H1 (cell line): ENCODE data around the gene PIBF1. TPM values are rescaled to one million over a fixed set of nuclear protein-coding genes. Genes with fewer than 3 reads are reported as not detected.

Experiments used
- CTCF ChIA-PET: fragments of 300-600 bp; sonication (Branson Sonifier 250); formaldehyde crosslinking; loops from one replicate; lab custom pipeline; 2021; ENCODE audit not compliant: partially characterized antibody; lab: Charles Lee
- POLR2A ChIA-PET: fragments of 300-600 bp; sonication (Branson Sonifier 250); formaldehyde crosslinking; loops from one replicate; lab custom pipeline; 2021; ENCODE audit warnings: inconsistent platforms; ENCODE audit not compliant: partially characterized antibody; lab: Charles Lee
- DNase-seq, 2 experiments: peaks; one replicate each; pipeline versions ENCODE4 v3.0.0 to v3.0.0-alpha.2; 2010 to 2022; ENCODE audit warnings: low spot score in 2 of 2, low read depth in 1 of 2, mixed read lengths in 1 of 2
- FAIRE-seq: peaks from 2 replicates; lab custom pipeline; 2011; peaks lifted over from hg19 to GRCh38; lab: Jason Lieb, UNC
- H2AFZ ChIP-seq: 2 replicates; pipeline ENCODE4 v1.8.1; 2012; ENCODE audit warnings: low read length, inconsistent platforms
- H2AK5ac ChIP-seq: 2 replicates; pipeline ENCODE4 v1.6.1; 2013; ENCODE audit warnings: low read depth, low read length
- H2BK120ac ChIP-seq: replicated peaks from 2 replicates; pipeline ENCODE3; 2013; ENCODE audit warnings: low read depth, low read length, inconsistent platforms
- H2BK12ac ChIP-seq: 2 replicates; pipeline ENCODE4 v1.6.1; 2013; ENCODE audit warnings: low read depth, low read length
- H2BK15ac ChIP-seq: 2 replicates; pipeline ENCODE4 v1.6.1; 2013; ENCODE audit warnings: low read length
- H2BK20ac ChIP-seq: 2 replicates; pipeline ENCODE4 v1.6.1; 2013; ENCODE audit warnings: low read length
- H2BK5ac ChIP-seq: 2 replicates; pipeline ENCODE4 v1.6.1; 2013; ENCODE audit warnings: low read depth, low read length
- H3K14ac ChIP-seq: 2 replicates; pipeline ENCODE4 v1.6.1; 2013; ENCODE audit warnings: inconsistent platforms; ENCODE audit not compliant: insufficient read length
- H3K18ac ChIP-seq: 2 replicates; pipeline ENCODE4 v1.6.1; 2013; ENCODE audit warnings: low read length; ENCODE audit errors: extremely low read depth
- H3K23ac ChIP-seq: 2 replicates; pipeline ENCODE4 v1.6.1; 2013; ENCODE audit warnings: inconsistent platforms; ENCODE audit not compliant: insufficient read length
- H3K23me2 ChIP-seq: 2 replicates; pipeline ENCODE4 v1.6.1; 2013; ENCODE audit warnings: low read depth, low read length
- H3K27ac ChIP-seq: 2 replicates; pipeline ENCODE4 v1.6.1; 2011; ENCODE audit warnings: low read depth, low read length, inconsistent platforms
- H3K27me3 ChIP-seq, 4 experiments: replicated peaks in 1 of 4; 1 replicate in 1 of 4; 2 replicates in 3 of 4; pipeline versions ENCODE4 v1.6.1 to v1.8.1; 2011 to 2013; ENCODE audit warnings: low read length in 3 of 4, mild to moderate bottlenecking in 3 of 4, inconsistent platforms in 2 of 4, mixed read lengths in 2 of 4, moderate library complexity in 1 of 4; ENCODE audit not compliant: control insufficient read depth in 3 of 4, insufficient read depth in 3 of 4; ENCODE audit errors: extremely low read depth in 1 of 4
- H3K36me3 ChIP-seq, 4 experiments: 2 replicates each; pipeline versions ENCODE4 v1.6.1 to v1.8.1; 2011 to 2013; ENCODE audit warnings: mild to moderate bottlenecking in 4 of 4, low read length in 3 of 4, moderate library complexity in 2 of 4, control low read depth in 1 of 4, inconsistent platforms in 1 of 4; ENCODE audit not compliant: insufficient read depth in 4 of 4, control insufficient read depth in 2 of 4
- H3K4ac ChIP-seq: replicated peaks from 2 replicates; pipeline ENCODE3; 2013; ENCODE audit warnings: low read length, low read depth, mixed read lengths, inconsistent platforms; ENCODE audit not compliant: insufficient read length
- H3K4me1 ChIP-seq, 4 experiments: replicated peaks in 1 of 4; 1 replicate in 1 of 4; 2 replicates in 3 of 4; pipeline versions ENCODE4 v1.6.1 to v1.8.1; 2011 to 2013; ENCODE audit warnings: low read length in 3 of 4, inconsistent platforms in 2 of 4, mixed read lengths in 1 of 4; ENCODE audit not compliant: insufficient read depth in 4 of 4, control insufficient read depth in 3 of 4
- H3K4me2 ChIP-seq, 2 experiments: 2 replicates each; pipeline versions ENCODE4 v1.6.1 to v1.8.1; 2011 to 2013; ENCODE audit warnings: low read depth in 2 of 2, low read length in 2 of 2, control low read depth in 1 of 2, inconsistent platforms in 1 of 2, mild to moderate bottlenecking in 1 of 2; ENCODE audit not compliant: insufficient read depth in 1 of 2
- H3K4me3 ChIP-seq, 4 experiments: fragments of 200-600, 300-600 bp in 1 of 4; sonication (generic), shearing (Covaris generic), sonication (Bioruptor Twin) in 1 of 4; 2 replicates each; pipeline versions ENCODE4 v1.5.1 to v1.8.1; 2011 to 2016; ENCODE audit warnings: low read length in 4 of 4, low read depth in 3 of 4, control low read depth in 2 of 4, inconsistent platforms in 2 of 4, mild to moderate bottlenecking in 2 of 4, mixed read lengths in 1 of 4, moderate library complexity in 1 of 4; ENCODE audit not compliant: insufficient read depth in 2 of 4; ENCODE audit errors: extremely low read depth in 1 of 4
- H3K56ac ChIP-seq: replicated peaks from 2 replicates; pipeline ENCODE3; 2013; ENCODE audit warnings: low read depth, mild to moderate bottlenecking, mixed read lengths, low read length, inconsistent platforms; ENCODE audit not compliant: insufficient read length
- H3K79me1 ChIP-seq: 2 replicates; pipeline ENCODE4 v1.6.1; 2013; ENCODE audit warnings: low read depth, low read length, control low read depth
- H3K79me2 ChIP-seq, 2 experiments: 2 replicates each; pipeline versions ENCODE4 v1.6.1 to v1.8.1; 2012 to 2013; ENCODE audit warnings: low read length in 2 of 2, mild to moderate bottlenecking in 2 of 2, inconsistent platforms in 1 of 2; ENCODE audit not compliant: insufficient read depth in 2 of 2, control insufficient read depth in 1 of 2
- H3K9ac ChIP-seq, 4 experiments: replicated peaks in 1 of 4; 1 replicate in 1 of 4; 2 replicates in 3 of 4; pipeline versions ENCODE4 v1.6.1 to v1.8.1; 2011 to 2013; ENCODE audit warnings: low read depth in 3 of 4, low read length in 3 of 4, control low read depth in 2 of 4, mild to moderate bottlenecking in 2 of 4, moderate library complexity in 2 of 4, inconsistent platforms in 1 of 4; ENCODE audit errors: extremely low read depth in 1 of 4
- H3K9me3 ChIP-seq, 2 experiments: 2 replicates each; pipeline versions ENCODE4 v1.6.1 to v1.8.1; 2012 to 2013; ENCODE audit warnings: mild to moderate bottlenecking in 2 of 2, moderate library complexity in 2 of 2, control low read depth in 1 of 2, inconsistent platforms in 1 of 2, low read depth in 1 of 2, low read length in 1 of 2, mixed read lengths in 1 of 2; ENCODE audit not compliant: insufficient read depth in 2 of 2
- H4K20me1 ChIP-seq, 2 experiments: replicated peaks in 1 of 2; 2 replicates each; pipeline versions ENCODE3 to v1.8.1; 2011 to 2013; ENCODE audit warnings: inconsistent platforms in 2 of 2, low read length in 2 of 2, mild to moderate bottlenecking in 1 of 2; ENCODE audit not compliant: insufficient read depth in 2 of 2, control insufficient read depth in 1 of 2
- H4K5ac ChIP-seq: 2 replicates; pipeline ENCODE4 v1.6.1; 2013; ENCODE audit warnings: low read length, low read depth, mixed read lengths, inconsistent platforms; ENCODE audit not compliant: insufficient read length
- H4K8ac ChIP-seq: 2 replicates; pipeline ENCODE4 v1.8.0; 2013; ENCODE audit warnings: mild to moderate bottlenecking, moderate library complexity, low read length, inconsistent platforms; ENCODE audit not compliant: insufficient read depth; ENCODE audit errors: extremely low read depth
- H4K91ac ChIP-seq: replicated peaks from 2 replicates; pipeline ENCODE3; 2013; ENCODE audit warnings: low read length, mixed read lengths, inconsistent platforms; ENCODE audit not compliant: insufficient read length
- EP300 ChIP-seq, 2 experiments: IDR thresholded peaks; 1 replicate in 1 of 2; 2 replicates in 1 of 2; pipeline ENCODE4 v1.6.1; 2011 to 2012; ENCODE audit warnings: low read depth in 2 of 2, low read length in 2 of 2, mild to moderate bottlenecking in 2 of 2, borderline replicate concordance in 1 of 2, inconsistent platforms in 1 of 2, moderate library complexity in 1 of 2
- POU5F1 ChIP-seq: IDR thresholded peaks from 2 replicates; pipeline ENCODE4 v1.6.1; 2011; ENCODE audit warnings: low read depth, mild to moderate bottlenecking, low read length, moderate library complexity
- RBBP5 ChIP-seq: IDR thresholded peaks from 2 replicates; pipeline ENCODE4 v1.7.1; 2012; ENCODE audit warnings: low read depth, mild to moderate bottlenecking, inconsistent platforms, low read length, moderate library complexity, borderline replicate concordance
- RFX5 ChIP-seq: IDR thresholded peaks from 2 replicates; pipeline ENCODE4 v1.6.1; 2011; ENCODE audit warnings: low read depth, low read length, improper control_type of control experiment, borderline replicate concordance
- SIX5 ChIP-seq: IDR thresholded peaks from 2 replicates; pipeline ENCODE4 v1.6.1; 2011; ENCODE audit warnings: mild to moderate bottlenecking, low read depth, low read length
- TBP ChIP-seq: IDR thresholded peaks from 2 replicates; pipeline ENCODE4 v1.6.1; 2011; ENCODE audit warnings: low read depth, low read length, improper control_type of control experiment
- WGBS, 2 experiments: shearing (Covaris generic) in 1 of 2; methylation state at CpG; one replicate each; pipeline versions ENCODE4 v1.1.6 to v1.1.7; 2013 to 2015; ENCODE audit warnings: low lambda C conversion rate in 2 of 2, mixed read lengths in 2 of 2, inconsistent platforms in 1 of 2, low coverage in 1 of 2, missing lambda C conversion rate in 1 of 2; ENCODE audit not compliant: insufficient replicate concordance in 2 of 2, insufficient coverage in 1 of 2, insufficient read length in 1 of 2; ENCODE audit errors: extremely low coverage in 1 of 2, missing lambda C conversion rate in 1 of 2; 5-methylcytosine and 5-hydroxymethylcytosine counted together
- polyA plus RNA-seq, 7 experiments: library from polyadenylated mRNA; depleted of rRNA in 3 of 7; stranded (reverse) in 5 of 7; unstranded in 2 of 7; fragments of >200 nt in 5 of 7; fragments of 200-250 nt in 2 of 7; gene quantifications; 1 replicate in 5 of 7; 2 replicates in 1 of 7; 4 replicates in 1 of 7; pipeline versions ENCODE4 v1.2.1 to v1.2.3, GENCODE V29; 2011 to 2013; ENCODE audit warnings: missing spikeins in 2 of 7, mixed read lengths in 2 of 7
- total RNA-seq: library from RNA; stranded (reverse); fragmentation: NEBNext Ultra II Directional; extraction: Animal tissue kit (Norgen Biotek cat#: 25700); gene quantifications from 2 replicates; pipeline ENCODE4 v1.2.1, GENCODE V29; 2021
- TF ChIP-seq, protein P1 (sequence below): IDR thresholded peaks from 2 replicates; pipeline ENCODE4 v1.6.1; 2011; ENCODE audit warnings: low read depth, mild to moderate bottlenecking, low read length; ENCODE audit not compliant: insufficient read depth

Gene PIBF1
- total and polyA plus RNA-seq, 2 of the 8 experiments (the other 6 are each of a cell fraction or from before 2014, with no cell fraction given), result 1.1 to 13.2 TPM

DNA sequence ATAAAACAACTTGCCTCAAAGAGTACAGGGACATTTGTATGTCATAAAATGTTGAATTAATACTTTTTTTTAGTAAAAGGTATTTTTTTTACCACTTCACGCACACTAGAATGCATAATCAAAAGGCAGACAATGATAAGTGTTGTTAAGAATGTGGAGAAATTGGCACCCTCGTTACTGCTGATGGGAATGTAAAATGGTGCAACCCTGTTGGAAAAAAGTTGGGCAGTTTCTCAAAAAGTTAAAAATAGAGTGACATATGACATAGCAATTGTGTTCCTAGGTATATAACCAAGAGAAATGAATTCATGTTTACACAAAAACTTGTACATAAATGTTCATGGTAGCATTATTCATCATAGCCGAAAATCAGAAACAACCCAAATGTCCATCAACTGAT, 109.5 kb downstream of the PIBF1 start:
- no peak overlapping the region for H3K18ac ChIP-seq
- 76% methylated on average over 3 of the region's 3 CpGs; no CpG with 5 or more reads in 1 of the 2 experiments for WGBS, 2 experiments
- H4K8ac ChIP-seq, result no peak overlapping the region
- H3K23ac ChIP-seq, result no peak overlapping the region
- H2BK5ac ChIP-seq, result no peak overlapping the region
- TF ChIP-seq TBP, result no peak
- TF ChIP-seq, protein P1, sequence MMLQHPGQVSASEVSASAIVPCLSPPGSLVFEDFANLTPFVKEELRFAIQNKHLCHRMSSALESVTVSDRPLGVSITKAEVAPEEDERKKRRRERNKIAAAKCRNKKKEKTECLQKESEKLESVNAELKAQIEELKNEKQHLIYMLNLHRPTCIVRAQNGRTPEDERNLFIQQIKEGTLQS, result no peak
- no peak for TF ChIP-seq RFX5
- TF ChIP-seq SIX5, result no peak
- no peak for TF ChIP-seq RBBP5
- TF ChIP-seq POU5F1, result no peak
- TF ChIP-seq EP300 (IDR thresholded peaks at IDR 0.05; ENCODE audit: borderline replicate concordance in 1 of 2, low read depth in 2 of 2, low read length in 2 of 2), result no peak
- H3K9me3 ChIP-seq, result peaks cover 0 to 3% of the 10 kb centered on the region in 2 experiments; a peak in 2 of 4 replicates
- H3K79me2 ChIP-seq, result no peaks in the 10 kb centered on the region
- no peak for FAIRE-seq
- no peak overlapping the region for H3K14ac ChIP-seq
- H2BK12ac ChIP-seq, result no peak overlapping the region
- H4K20me1 ChIP-seq, result no peaks in the 10 kb centered on the region
- no peak overlapping the region for H2BK20ac ChIP-seq
- ChIA-PET CTCF (no interaction called here), POLR2A (no interaction called here)
- no peak overlapping the region for H4K91ac ChIP-seq
- no peak overlapping the region for H3K9ac ChIP-seq
- peaks cover 2% of the 10 kb centered on the region; the same call in 1 of the 2 replicates for H3K23me2 ChIP-seq
- no peaks in the 10 kb centered on the region for H3K79me1 ChIP-seq
- no peak overlapping the region for H2BK120ac ChIP-seq
- H3K4me3 ChIP-seq, result no peak overlapping the region
- H2AFZ ChIP-seq, result no peak overlapping the region
- H3K4me2 ChIP-seq, result no peak overlapping the region
- H2BK15ac ChIP-seq, result no peak overlapping the region
- H3K4ac ChIP-seq, result no peak overlapping the region
- H3K4me1 ChIP-seq, result no peaks in the 10 kb centered on the region
- H3K27me3 ChIP-seq, result no peaks in the 10 kb centered on the region
- H3K36me3 ChIP-seq, result peaks cover 0 to 8% (median 2%) of the 10 kb centered on the region in 4 experiments; a peak in 2 of 8 replicates
- DNase-seq, result no peak
- no peak overlapping the region for H2AK5ac ChIP-seq
- H3K27ac ChIP-seq, result no peak overlapping the region
- H3K56ac ChIP-seq, result no peak overlapping the region
- H4K5ac ChIP-seq, result no peak overlapping the region
